ENCODE measurements around the gene FAM81A.

DNA sequence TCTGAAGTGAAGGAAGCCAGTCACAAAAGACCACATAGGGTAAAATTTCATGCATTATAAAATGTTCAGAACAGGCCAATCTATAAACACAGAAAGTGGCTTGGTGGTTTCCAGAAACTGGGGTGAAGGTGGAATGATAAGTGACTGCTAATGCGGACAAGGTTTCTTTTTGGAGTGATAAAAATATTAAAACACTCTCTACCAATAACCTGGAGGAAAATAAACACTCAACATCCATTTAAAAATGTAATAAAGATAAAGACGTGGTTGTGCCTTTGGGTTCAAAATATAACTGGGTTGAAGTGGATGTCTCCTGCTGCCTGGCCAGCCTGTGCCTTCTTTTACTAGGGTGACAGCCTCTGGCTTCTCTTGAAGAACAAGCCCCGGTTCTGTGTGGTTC is 102.7 kb downstream of the FAM81A start:
- TF ChIP-seq ZFP30 (CRISPR knock-in tag; IDR thresholded peaks at IDR 0.05) (no peak), ZNF565 (CRISPR knock-in tag; conservative IDR thresholded peaks at IDR 0.05; ENCODE audit: low read depth) (no peak), ISL1 (CRISPR knock-in tag; IDR thresholded peaks at IDR 0.05) (no peak), TOX (CRISPR knock-in tag; IDR thresholded peaks at IDR 0.05; ENCODE audit: borderline replicate concordance) (no peak), ZFP3 (CRISPR knock-in tag; IDR thresholded peaks at IDR 0.05) (no peak), ZC3H10 (CRISPR knock-in tag; IDR thresholded peaks at IDR 0.05) (no peak), PPARA (CRISPR knock-in tag; IDR thresholded peaks at IDR 0.05; ENCODE audit: borderline replicate concordance) (no peak), BACH2 (CRISPR knock-in tag; IDR thresholded peaks at IDR 0.05; ENCODE audit: borderline replicate concordance) (no peak)
- TF ChIP-seq, protein P1, sequence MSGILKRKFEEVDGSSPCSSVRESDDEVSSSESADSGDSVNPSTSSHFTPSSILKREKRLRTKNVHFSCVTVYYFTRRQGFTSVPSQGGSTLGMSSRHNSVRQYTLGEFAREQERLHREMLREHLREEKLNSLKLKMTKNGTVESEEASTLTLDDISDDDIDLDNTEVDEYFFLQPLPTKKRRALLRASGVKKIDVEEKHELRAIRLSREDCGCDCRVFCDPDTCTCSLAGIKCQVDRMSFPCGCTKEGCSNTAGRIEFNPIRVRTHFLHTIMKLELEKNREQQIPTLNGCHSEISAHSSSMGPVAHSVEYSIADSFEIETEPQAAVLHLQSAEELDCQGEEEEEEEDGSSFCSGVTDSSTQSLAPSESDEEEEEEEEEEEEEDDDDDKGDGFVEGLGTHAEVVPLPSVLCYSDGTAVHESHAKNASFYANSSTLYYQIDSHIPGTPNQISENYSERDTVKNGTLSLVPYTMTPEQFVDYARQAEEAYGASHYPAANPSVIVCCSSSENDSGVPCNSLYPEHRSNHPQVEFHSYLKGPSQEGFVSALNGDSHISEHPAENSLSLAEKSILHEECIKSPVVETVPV (CRISPR knock-in tag; IDR thresholded peaks at IDR 0.05), result no peak
- TF ChIP-seq, protein P2, sequence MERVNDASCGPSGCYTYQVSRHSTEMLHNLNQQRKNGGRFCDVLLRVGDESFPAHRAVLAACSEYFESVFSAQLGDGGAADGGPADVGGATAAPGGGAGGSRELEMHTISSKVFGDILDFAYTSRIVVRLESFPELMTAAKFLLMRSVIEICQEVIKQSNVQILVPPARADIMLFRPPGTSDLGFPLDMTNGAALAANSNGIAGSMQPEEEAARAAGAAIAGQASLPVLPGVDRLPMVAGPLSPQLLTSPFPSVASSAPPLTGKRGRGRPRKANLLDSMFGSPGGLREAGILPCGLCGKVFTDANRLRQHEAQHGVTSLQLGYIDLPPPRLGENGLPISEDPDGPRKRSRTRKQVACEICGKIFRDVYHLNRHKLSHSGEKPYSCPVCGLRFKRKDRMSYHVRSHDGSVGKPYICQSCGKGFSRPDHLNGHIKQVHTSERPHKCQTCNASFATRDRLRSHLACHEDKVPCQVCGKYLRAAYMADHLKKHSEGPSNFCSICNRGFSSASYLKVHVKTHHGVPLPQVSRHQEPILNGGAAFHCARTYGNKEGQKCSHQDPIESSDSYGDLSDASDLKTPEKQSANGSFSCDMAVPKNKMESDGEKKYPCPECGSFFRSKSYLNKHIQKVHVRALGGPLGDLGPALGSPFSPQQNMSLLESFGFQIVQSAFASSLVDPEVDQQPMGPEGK (CRISPR knock-in tag; IDR thresholded peaks at IDR 0.05; ENCODE audit: borderline replicate concordance), result no peak
- TF ChIP-seq, protein P3, sequence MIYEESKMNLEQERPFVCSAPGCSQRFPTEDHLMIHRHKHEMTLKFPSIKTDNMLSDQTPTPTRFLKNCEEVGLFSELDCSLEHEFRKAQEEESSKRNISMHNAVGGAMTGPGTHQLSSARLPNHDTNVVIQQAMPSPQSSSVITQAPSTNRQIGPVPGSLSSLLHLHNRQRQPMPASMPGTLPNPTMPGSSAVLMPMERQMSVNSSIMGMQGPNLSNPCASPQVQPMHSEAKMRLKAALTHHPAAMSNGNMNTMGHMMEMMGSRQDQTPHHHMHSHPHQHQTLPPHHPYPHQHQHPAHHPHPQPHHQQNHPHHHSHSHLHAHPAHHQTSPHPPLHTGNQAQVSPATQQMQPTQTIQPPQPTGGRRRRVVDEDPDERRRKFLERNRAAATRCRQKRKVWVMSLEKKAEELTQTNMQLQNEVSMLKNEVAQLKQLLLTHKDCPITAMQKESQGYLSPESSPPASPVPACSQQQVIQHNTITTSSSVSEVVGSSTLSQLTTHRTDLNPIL (CRISPR knock-in tag; IDR thresholded peaks at IDR 0.05; ENCODE audit: low read depth), result no peak

Measured in SK-N-SH treated with all-trans-retinoic acid at 6 μM for 48 hours (cell line).